GM21515 (cell line): ENCODE measurements around the gene C1orf52.
"Not testable (repeated sequence)": the region's sequence is repeated elsewhere in the genome, so short reads cannot be mapped to it uniquely, and the experiment has no call there.

Source experiments
- ATAC-seq: cut with Tn5 transposase; IDR thresholded peaks from one replicate; pipeline ENCODE4 v1.9.1; 2021; ENCODE audit not compliant: unreplicated experiment

Gene C1orf52

DNA sequence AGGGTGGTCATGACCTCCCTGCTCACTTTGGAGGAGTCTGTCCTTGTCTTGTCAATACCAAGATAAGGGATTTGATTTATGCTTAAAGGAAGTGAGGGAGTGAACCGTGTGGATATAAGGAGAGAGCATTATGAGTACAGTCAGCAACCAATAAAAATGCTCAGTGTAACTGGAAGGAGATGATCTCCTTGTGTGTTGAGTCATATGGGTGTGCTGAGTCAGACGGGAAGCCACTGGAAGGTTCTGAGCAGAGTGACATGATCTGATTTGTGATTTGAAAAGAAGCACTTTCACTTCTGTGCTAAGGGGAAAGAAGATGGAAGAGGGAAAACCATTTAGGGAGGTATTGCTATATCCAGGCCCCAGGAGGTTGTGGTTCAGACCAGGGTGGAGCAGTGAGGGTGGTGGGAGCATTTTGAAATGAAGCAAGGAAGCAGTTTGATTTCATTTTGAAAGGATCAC lies 19.4 kb upstream of the C1orf52 start:
- no peak for ATAC-seq

DNA sequence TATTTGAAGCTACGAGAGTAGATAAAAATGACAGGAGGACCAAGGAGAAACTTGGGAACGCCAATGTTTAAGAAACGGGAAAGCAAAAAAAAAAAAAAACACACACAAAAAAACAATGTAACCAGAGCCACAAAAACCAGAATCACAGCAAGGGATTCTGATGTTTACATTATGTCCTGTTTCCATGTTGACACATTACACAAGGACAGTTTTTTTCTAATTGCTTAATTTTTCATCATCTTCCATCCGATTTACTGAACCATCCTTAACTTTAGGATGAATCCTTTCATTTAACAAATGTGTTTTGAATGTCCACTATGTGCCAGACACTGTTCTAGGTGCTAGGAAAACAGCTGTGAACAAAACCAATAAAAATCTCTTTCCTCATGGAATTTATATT lies 18.3 kb upstream of the C1orf52 start:
- no peak for ATAC-seq

DNA sequence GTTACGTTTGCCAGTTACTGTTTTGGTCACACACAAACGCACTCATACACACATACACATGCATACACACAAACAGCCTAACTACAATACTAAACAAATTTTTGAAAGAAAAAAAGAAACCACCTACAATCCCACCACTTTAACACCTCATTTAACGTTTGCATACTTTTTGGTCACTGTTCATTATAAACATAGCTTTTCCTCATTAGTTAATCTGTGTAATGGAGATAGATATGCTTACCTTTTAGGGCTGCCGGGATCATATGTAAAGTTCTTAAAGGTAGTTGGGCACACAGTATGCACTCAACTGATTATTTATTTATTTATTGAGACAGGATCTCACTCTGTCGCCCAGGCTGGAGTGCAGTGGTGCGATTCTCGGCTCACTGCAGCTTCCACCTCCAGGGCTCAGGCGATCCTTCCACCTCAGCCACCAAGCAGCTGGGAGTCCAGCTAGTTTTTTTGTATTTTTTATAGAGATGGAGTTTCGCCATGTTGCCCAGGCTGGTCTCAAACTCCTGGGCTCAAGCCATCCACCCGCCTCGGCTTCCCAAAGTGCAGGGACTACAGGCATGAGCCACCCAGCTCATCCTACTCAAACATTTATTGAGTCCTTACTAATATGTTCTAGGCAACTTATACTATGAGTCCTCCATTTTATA lies 17.6 kb upstream of the C1orf52 start:
- ATAC-seq = no peak

DNA sequence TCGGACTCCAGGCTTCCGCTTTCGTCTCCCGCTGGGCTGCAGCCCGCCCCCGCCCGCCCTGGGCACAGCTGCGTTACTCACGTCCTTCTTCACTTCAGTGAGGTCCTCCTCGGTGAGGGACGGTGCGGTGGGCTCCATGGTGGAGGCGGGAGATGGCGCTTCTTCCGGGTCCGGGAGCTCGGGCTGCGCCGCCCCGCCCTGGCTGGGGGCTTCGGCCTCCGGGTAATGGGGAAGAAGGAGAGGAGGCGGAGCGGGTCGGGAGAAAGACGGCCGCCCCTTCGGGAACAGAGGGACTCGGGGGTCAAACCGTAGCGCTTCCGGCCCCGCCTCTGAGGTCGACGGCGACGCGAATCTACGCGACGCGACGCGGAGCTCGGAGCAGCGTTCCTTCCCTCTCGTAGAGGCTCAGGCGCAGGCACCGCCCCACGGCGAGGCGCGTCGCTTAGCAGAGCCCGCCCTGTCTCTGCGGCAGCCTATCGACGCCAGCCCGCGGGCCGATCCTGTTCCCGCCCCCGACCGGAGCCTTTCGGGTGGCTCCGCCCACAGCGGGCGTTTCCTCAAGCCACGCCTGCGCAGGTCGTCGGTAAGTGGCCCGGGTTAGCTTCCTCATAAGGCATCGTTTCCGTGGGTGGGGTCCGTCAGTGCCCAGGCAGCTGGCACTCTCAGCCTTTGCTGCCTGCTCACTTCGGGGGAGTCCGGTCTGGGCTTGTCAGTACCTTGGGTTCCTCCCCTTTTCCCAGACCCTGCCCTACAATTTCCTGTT lies 16.9 kb upstream of the C1orf52 start, which contains the start of gene BCL10:
TSS of gene BCL10 (minus strand) at position 418 of the 763 bp plus-strand sequence. CDS start at position 138, 280 bp downstream.
- peak; percentile 98 for ATAC-seq

DNA sequence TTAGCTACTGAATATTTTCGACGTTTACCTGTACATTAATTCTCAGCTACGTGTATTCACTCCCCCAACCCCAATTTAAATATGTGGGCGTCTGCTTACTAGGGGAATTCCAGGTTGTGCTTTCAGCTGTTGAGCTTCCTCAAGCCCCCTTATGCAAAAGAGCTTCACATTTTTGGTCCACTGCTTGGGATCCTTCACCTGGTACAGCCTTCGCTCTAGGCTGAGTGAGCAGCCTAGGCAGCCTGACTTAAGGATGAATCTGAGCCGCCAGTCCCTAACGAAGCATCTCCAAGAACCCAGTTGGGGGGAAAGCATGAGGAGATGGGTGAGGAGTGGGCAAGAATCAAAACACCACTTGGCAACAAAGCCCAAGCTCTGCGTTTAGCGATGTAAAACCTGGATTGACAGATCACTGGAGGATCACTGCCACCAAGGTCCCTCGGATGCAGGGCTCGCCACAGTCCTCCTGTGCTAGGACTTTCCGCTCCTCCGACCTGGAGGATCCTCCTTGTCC lies 16.3 kb upstream of the C1orf52 start:
- ATAC-seq = no peak

DNA sequence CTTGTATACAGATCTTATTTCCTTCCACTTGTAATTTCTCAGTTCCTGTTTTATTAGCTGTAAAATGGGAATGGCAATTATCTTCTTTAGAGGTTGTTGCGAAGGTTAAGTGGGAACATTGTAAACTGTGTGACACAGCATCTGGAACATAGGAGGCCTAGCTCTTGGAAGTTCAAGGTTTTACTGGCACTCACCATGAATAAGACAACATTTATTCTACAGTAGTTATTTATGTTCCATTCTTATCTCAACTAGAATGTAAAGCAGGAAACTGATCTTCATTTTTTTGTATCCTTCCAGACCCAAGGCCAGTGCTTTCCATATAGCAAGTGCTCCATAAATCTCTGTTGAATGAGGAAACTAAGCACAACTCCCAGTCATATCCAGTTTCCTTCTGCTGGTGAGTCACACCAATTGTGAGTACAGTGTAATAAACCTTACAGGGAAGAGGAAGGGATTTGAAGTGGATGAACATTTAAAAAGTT lies 15.5 kb upstream of the C1orf52 start:
- no peak for ATAC-seq

DNA sequence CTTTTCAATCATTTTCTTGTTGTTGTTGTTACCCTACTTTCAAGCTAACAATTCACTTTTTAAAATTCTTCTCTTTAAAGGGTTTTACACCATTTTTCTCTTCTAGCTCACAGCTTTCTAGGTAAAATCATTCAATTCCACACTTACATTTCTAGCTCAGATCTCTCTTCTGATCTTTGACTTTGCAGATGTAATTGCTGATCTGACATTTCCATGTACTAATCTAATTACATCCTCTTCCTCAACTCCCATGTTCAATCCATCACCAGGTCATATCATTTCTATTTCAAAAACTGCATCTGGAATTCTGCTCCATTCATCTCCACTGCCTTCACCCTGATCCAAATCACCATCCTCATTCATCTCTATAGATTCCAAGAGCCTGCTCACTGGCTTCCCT lies 13.9 kb upstream of the C1orf52 start:
- no peak for ATAC-seq

DNA sequence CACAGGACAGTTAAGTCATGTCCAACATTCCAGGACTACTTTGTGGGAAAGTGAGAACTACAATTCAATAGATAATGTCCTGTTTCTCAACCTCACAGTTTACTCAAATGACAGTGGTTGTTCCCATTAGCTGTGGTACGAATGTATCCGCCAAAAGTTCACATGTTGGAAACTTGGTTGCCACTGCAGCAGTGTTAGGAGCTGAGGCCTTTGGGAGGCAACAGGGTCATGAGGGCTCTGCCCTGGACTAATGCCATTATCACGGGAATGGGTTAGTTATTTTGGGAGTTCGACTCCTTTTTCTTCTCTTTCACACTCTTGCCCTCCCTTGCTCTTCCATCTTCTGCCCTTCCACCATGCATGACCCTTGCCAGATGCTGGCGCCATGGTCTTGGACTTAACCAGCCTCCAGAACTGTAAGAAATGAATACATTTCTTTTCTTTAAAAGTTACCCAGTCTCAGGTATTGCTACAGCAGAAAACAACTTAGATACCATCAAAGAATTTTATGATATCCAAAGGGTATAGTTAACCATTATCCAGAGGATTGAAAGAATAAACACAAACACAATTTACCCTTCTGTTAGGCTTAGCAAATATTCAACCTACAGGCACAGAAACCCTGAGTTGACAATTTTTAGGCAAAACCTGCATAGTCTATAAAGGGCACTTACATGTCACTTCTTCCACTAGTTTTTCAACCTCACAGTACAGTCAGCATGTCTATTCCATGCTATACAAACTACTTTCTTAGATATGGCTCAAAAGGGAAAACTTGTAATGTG lies 9.5 kb upstream of the C1orf52 start:
- ATAC-seq = no peak

DNA sequence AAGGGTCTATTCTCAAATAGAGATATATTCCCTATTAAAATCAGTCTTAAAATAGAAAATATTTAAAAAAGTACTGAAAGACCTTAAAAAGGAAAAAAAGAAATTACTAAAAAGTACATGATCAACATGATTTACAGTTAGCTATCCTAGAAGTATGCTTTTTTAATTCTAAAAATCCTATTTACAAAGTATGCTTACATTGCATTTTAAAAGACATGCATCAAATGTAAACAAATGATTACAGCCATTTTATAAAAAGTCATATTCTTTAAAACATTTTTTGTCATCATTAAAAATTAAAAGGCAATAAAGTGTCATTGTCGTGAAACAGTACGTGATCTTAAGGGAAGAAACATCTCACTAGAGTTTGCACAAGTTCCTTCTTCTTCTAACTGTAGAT lies 7.9 kb upstream of the C1orf52 start:
- ATAC-seq = no peak

DNA sequence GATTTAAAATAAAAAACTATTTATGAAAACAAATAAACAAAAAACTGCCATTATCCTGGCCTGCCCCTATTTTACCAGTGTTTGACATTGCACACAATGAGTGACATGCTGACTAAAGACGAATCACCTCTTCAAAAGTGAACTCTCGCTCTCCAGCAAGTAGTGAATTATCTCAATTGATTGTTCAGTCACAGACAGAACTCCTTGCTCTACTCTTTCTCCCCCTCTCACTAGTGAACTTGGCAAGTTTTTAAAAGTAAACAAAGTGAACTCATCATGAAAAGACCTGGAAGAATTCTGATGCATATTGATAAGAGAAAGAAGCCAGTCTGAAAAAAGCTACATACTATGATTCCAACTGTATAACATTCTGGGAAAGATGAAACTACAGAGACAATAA lies 4.7 kb upstream of the C1orf52 start:
- ATAC-seq = no peak

DNA sequence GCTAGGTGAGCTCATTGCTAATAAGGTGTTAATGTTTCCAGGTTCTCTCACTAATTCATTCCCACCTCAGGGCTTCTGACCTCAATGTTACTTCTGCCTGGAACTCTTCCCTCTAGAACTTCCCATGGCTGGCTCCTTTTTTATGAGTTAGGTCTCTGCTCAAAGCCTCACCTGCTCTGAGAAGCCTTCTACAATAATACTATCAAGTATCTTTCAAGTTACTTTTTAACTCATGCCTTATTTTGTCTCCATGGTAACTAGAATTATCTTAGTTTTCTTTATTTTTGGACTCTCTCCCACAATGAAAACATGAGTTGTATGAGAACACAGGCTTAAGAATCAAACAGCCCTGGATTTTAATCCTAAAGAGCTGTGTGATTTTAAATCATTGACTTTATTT lies 3.5 kb upstream of the C1orf52 start:
- ATAC-seq = no peak

DNA sequence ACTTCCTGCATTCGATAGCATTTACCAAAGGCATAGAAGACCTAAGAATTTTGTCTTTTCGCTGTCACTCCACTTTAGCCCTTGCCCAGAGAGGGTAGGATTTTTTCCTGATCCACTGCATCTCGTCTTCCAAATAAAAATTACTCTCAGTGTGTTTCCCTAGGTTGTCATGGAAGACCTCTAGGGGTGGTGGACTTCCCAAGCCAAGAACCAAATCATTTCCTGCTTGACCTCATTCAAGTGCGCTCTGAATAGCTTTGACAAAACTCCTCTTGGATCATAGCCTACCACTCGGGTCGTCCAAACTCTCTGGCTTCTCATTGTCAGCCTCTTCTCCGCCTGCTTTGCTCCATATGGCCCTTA lies 431 bp upstream of the C1orf52 start:
- ATAC-seq = no peak

DNA sequence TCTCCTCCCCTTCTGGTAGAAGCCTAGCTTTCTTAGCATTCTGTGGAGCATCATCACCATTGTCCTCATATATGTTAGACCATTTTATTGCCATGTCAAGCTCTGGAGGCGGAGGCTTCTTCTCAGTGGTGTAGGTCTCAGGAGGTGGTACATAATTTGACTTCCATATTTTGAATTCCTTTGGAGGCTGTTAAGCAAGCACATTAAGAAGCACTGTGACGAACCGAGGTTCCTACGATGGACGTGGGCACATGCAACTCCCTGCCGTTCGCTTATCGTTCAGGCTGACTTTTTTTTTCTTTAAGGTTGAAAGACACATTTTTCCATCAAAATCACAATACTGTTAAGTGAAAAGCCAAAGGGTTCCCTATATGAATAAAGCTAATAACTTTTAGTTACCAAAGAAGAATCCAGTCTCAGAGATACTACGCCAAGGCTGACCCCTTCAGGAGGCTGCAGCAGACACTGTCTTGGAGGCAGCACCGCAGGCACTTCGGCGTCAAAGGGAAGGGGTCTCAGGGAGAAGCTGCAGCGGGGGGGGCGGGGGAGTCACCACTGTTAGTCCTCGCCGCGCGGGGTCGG lies 835 bp downstream of the C1orf52 start:
- no peak for ATAC-seq

DNA sequence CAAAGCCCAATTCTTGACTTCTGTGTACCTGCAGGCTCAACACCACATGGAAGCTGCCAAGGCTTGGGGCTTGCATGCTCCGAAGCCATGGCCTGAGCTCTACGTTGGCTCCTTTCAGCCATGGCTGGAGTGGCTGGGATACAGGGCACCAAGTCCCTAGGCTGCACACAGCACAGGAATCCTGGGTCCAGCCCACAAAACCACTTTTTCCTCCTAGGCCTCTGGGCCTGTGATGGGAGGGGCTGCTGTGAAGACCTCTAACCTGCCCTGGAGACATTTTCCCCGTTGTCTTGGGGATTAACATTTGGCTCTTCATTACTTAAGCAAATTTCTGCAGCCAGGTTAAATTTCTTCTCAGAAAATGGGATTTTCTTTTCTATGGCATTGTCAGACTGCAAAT lies 10.4 kb downstream of the C1orf52 start:
- ATAC-seq = not testable (repeated sequence)

DNA sequence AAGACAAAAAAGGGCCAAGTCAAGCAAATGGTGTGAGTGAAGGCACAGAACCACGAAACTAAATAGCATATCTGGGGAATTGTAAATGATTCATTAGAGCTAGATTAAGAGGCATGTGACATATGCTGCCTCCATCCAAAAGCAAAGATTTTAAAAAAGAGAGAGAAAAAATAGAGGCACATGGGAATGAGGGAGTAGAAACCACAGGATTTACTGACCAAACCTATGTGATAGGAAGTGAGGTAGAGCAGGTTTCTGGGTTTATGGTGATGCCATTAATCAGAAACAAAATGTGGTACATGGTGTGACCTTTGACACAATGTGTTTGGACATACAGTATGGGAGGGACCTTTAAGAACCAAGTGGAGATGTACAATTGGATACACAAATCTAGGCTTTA lies 13.6 kb downstream of the C1orf52 start:
- no peak for ATAC-seq

DNA sequence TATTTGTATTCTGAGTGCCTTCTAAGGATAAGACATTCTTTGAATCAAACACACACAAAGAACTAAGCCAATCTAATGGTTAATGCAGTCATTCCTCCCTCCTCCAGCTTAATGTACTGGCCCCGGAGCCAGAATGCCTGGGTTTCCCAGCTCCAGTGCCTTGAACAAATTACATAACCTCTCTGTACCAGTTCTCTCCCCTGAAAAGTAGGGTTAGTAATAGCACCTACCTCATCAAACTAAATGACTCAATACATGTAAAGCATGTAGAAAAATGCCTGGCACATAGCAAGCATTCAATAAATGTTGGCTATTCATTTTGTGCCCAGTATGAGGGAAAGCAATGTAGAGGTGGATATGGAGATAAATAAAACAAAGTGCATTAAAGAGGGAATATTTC lies 14.0 kb downstream of the C1orf52 start:
- no peak for ATAC-seq

DNA sequence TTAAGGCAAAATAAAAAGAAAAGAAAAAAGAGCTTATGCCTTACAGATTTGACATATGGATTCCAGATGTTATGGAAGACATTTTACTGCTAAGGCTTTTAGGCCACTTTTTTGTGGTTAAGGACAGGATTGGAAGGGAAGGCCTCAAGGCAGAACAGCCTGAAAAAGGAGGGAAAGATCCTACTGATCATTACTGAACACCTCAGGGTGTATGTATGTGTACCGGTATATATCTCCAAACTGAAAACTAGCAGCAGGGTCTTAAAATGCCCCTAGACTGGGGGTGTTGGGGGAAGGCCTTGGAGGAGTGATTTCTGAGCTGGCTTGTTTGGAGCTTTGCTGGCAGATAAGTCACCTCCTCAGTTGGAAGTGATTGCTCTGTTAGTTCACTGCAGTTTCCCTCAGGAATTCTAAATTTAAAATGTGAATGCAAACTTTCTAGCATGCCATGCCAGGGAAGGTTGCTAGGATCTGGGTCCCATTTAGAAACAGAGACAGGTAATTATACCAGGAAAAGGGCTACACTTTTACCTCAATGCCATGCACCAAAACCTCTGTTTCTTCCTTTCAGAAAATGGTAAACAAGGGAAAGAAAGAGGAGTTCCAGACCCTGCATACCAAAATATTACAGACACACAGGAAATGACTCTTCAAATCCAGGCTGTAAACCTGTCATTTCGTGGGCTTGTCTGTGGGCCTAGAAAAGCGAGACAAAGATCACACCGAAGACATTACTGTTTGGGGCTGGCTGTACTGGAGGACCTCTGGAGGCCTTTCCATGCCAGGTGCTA lies 15.0 kb downstream of the C1orf52 start:
- no peak for ATAC-seq

DNA sequence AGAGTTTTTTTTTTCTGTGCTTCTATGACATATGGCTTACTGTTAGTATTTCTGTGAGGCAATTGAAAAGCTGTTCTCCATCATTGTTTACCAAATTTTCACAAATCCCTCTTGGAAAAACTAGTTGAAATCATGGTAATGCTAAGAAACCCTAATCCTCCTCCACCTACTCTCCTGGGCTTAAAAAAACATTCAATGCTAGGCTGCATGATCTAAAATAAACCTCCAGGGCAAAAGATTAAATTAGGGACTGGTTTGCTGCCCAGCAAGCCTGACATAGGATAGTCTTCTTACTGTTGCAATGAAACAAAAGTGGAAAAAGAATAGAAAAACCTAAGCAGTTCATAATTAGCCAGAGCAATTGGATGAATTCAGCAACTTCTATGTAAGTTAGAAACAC lies 16.1 kb downstream of the C1orf52 start:
- no peak for ATAC-seq

DNA sequence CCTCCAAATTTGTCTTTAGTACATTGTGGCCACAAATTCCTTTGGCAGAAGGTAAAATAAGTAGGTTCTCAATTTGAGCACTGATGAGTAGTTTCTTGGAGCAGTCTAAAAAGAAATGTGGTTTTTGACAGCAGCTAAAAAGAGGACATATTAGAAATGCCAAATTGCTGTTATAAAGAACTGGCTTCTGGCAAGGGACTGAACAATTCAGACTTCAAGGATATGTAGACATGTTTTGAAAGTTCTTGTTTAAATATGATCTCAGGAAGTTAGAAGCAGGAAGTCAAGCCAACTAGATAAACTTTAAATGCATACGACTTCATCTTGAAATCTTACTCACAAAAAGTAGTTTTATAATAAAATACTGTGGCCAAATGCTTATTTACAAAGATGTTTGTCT lies 18.8 kb downstream of the C1orf52 start:
- no peak for ATAC-seq

DNA sequence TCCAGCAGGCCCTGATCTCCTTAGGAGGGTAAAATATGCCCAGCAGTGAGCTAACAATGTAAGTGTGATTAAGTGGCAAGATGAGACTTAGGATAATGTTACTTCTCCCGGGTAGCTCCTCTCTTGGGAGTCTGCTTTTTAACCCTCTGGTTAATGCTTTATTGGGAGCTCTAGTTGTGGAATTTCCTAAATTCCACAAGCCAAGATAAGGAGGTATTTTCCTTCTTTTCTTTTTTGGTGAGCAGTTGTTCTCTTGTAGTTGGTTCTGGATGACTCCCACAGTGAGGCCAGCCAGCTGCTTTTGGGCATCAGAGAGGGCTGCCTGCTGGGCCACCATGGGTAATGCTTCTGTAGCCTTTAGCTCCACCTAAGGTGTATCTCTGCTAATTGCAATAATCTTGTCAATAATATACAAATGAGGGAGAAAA lies 19.3 kb downstream of the C1orf52 start:
- no peak for ATAC-seq
